HG03442 (cell line): ENCODE results near the gene PPT2.

Experiments used
- ATAC-seq: cut with Tn5 transposase; IDR thresholded peaks from one replicate; pipeline ENCODE4 v1.9.1; 2021; ENCODE audit warnings: mild to moderate bottlenecking, moderate library complexity; ENCODE audit not compliant: unreplicated experiment

PPT2 gene

GRCh38 chr6:32153564-32154513 lies at the start of gene PPT2:
PPT2 (plus strand) TSS chr6:32154141; CDS start chr6:32154595, 454 bp downstream.
- ATAC-seq: no peak

GRCh38 chr6:32105433-32105832 lies 48.5 kb upstream of the PPT2 start:
- ATAC-seq: no peak

GRCh38 chr6:32107406-32107805 lies 46.5 kb upstream of the PPT2 start:
- ATAC-seq: no peak

- ATAC-seq: no peak
Observed at GRCh38 chr6:32108094-32108627, 45.8 kb upstream of the PPT2 start.

GRCh38 chr6:32108727-32109113 lies 45.2 kb upstream of the PPT2 start:
- ATAC-seq: no peak

- no peak for ATAC-seq
Observed at GRCh38 chr6:32109114-32109764, 44.7 kb upstream of the PPT2 start, which contains the start of gene TNXB. TNXB (minus strand) TSS chr6:32109338; CDS start chr6:32098198, 11,140 bp downstream.

- no peak for ATAC-seq
Observed at GRCh38 chr6:32109765-32110160, 44.2 kb upstream of the PPT2 start.

GRCh38 chr6:32110632-32111031 lies 43.3 kb upstream of the PPT2 start:
- no peak for ATAC-seq

GRCh38 chr6:32111424-32112066 lies 42.4 kb upstream of the PPT2 start:
- no peak for ATAC-seq

GRCh38 chr6:32112431-32112980 lies 41.4 kb upstream of the PPT2 start:
- ATAC-seq: no peak

- no peak for ATAC-seq
Observed at GRCh38 chr6:32113386-32114352, 40.3 kb upstream of the PPT2 start.

GRCh38 chr6:32114796-32115195 lies 39.1 kb upstream of the PPT2 start:
- ATAC-seq: no peak

GRCh38 chr6:32115623-32116022 lies 38.3 kb upstream of the PPT2 start:
- no peak for ATAC-seq

- ATAC-seq: no peak
Observed at GRCh38 chr6:32116674-32117073, 37.3 kb upstream of the PPT2 start.

GRCh38 chr6:32117461-32117860 lies 36.5 kb upstream of the PPT2 start:
- no peak for ATAC-seq

GRCh38 chr6:32118782-32119628 lies 34.9 kb upstream of the PPT2 start:
- ATAC-seq: no peak

- ATAC-seq: no peak
Observed at GRCh38 chr6:32120573-32121059, 33.3 kb upstream of the PPT2 start.

GRCh38 chr6:32123681-32124080 lies 30.3 kb upstream of the PPT2 start:
- ATAC-seq: no peak

GRCh38 chr6:32126880-32127279 lies 27.1 kb upstream of the PPT2 start:
- no peak for ATAC-seq
